ENCODE results near the gene TSPAN4. TPM values are rescaled to one million over a fixed set of nuclear protein-coding genes. Genes with fewer than 3 reads are reported as not detected.
A peak's percentile ranks its signal among the peaks of the same experiment; 100 is the strongest.

TSPAN4 gene
- total and polyA plus RNA-seq, 2 of the 13 experiments (the other 11 are each of a cell fraction or from before 2014, with no cell fraction given) = 31.7 to 68.3 TPM

GRCh38 chr11:819129-819931 is 23.3 kb upstream of the TSPAN4 start (continued):
- TF ChIP-seq HNF1A (IDR thresholded peaks at IDR 0.05; ENCODE audit: low read depth) (no peak), HNF1A (CRISPR knock-in tag; IDR thresholded peaks at IDR 0.05; ENCODE audit: borderline replicate concordance) (peak; percentile 26; the same call in 1 of the 2 replicates), TRIM22 (IDR thresholded peaks at IDR 0.05) (no peak), DNMT3B (CRISPR knock-in tag; conservative IDR thresholded peaks at IDR 0.05) (no peak), TFAP4 (IDR thresholded peaks at IDR 0.05; ENCODE audit: borderline replicate concordance, low read depth) (no peak), IKZF5 (CRISPR knock-in tag; IDR thresholded peaks at IDR 0.05) (no peak), FIP1L1 (IDR thresholded peaks at IDR 0.05; ENCODE audit: borderline replicate concordance, insufficient read depth, low read depth, low read length) (no peak), ZC3H13 (CRISPR knock-in tag; IDR thresholded peaks at IDR 0.05) (no peak), ZFP1 (CRISPR knock-in tag; IDR thresholded peaks at IDR 0.05) (no peak; the same call in 1 of the 2 replicates), ZNF256 (CRISPR knock-in tag; conservative IDR thresholded peaks at IDR 0.05) (no peak), ZNF350 (CRISPR knock-in tag; IDR thresholded peaks at IDR 0.05; ENCODE audit: borderline replicate concordance, low read depth) (no peak), ZFP41 (CRISPR knock-in tag; IDR thresholded peaks at IDR 0.05; ENCODE audit: borderline replicate concordance) (no peak), RXRB (CRISPR knock-in tag; IDR thresholded peaks at IDR 0.05; ENCODE audit: borderline replicate concordance) (no peak), MEIS2 (CRISPR knock-in tag; IDR thresholded peaks at IDR 0.05) (no peak; the same call in 1 of the 2 replicates), YY1 (IDR thresholded peaks at IDR 0.05; ENCODE audit: insufficient read depth, insufficient replicate concordance, low read depth, low read length) (peak; percentile 48), ZNF484 (CRISPR knock-in tag; IDR thresholded peaks at IDR 0.05; ENCODE audit: borderline replicate concordance, low read depth) (no peak), ARID3A (IDR thresholded peaks at IDR 0.05; ENCODE audit: low read depth, low read length) (no peak), KLF9 (CRISPR knock-in tag; IDR thresholded peaks at IDR 0.05; ENCODE audit: low read depth) (no peak)
